OCI-LY3 (cell line): ENCODE measurements around the gene NTNG1.

ENCODE experiments used
- H2AFZ ChIP-seq: fragments of 200-600, 300-600 bp; shearing (Covaris generic); 2 replicates; pipeline ENCODE4 v1.6.0; 2014; ENCODE audit warnings: antibody characterized with exemption, low read depth, low read length
- H3K27ac ChIP-seq: fragments of 200-600, 300-600 bp; sonication (generic); 2 replicates; pipeline ENCODE4 v1.5.1; 2014; ENCODE audit warnings: mild to moderate bottlenecking, low read length, moderate library complexity, mixed read lengths
- H3K27me3 ChIP-seq: fragments of 200-600, 300-600 bp; sonication (generic); 2 replicates; pipeline ENCODE4 v1.6.1; 2014; ENCODE audit warnings: low read depth, low read length, mixed read lengths
- H3K36me3 ChIP-seq: fragments of 200-600, 300-600 bp; sonication (generic); replicated peaks from 2 replicates; pipeline ENCODE3; 2014; ENCODE audit warnings: low read depth, low read length, mixed read lengths
- H3K4me1 ChIP-seq: fragments of 300-600, 200-600 bp; sonication (generic); 2 replicates; pipeline ENCODE4 v1.6.1; 2014; ENCODE audit warnings: low read length, mixed read lengths
- H3K4me2 ChIP-seq: fragments of 200-600, 300-600 bp; sonication (generic); 2 replicates; pipeline ENCODE4 v1.6.1; 2014; ENCODE audit warnings: low read length, mixed read lengths
- H3K4me3 ChIP-seq: fragments of 300-600, 200-600 bp; sonication (generic); 2 replicates; pipeline ENCODE4 v1.5.1; 2014; ENCODE audit warnings: antibody characterized with exemption, mild to moderate bottlenecking, low read length, moderate library complexity
- H3K79me2 ChIP-seq: fragments of 300-600, 200-600 bp; shearing (Covaris generic); 2 replicates; pipeline ENCODE4 v1.6.1; 2014; ENCODE audit warnings: mild to moderate bottlenecking, low read length, mixed read lengths
- H3K9ac ChIP-seq: fragments of 300-600, 200-600 bp; shearing (Covaris generic); 2 replicates; pipeline ENCODE4 v1.6.0; 2014; ENCODE audit warnings: mild to moderate bottlenecking, low read length, moderate library complexity
- H3K9me3 ChIP-seq: fragments of 200-600, 300-600 bp; shearing (Covaris generic); 2 replicates; pipeline ENCODE4 v1.6.1; 2014; ENCODE audit warnings: low read length, mixed read lengths; ENCODE audit not compliant: insufficient read depth
- H4K20me1 ChIP-seq: fragments of 200-600, 300-600 bp; sonication (generic); 2 replicates; pipeline ENCODE4 v1.6.1; 2016; ENCODE audit warnings: low read length, mixed read lengths; ENCODE audit not compliant: insufficient read depth
- EZH2phosphoT487 ChIP-seq: fragments of 200-600 bp; shearing (Covaris generic); IDR thresholded peaks from 2 replicates; pipeline ENCODE4 v1.6.1; 2018; ENCODE audit warnings: antibody characterized with exemption, mixed run types, low read depth
- TF ChIP-seq, protein P1 (sequence below): fragments of 200-600, 300-600 bp; sonication (generic); IDR thresholded peaks from 2 replicates; pipeline ENCODE4 v1.5.1; 2014; ENCODE audit warnings: antibody characterized with exemption, low read length, low read depth

Gene NTNG1

DNA sequence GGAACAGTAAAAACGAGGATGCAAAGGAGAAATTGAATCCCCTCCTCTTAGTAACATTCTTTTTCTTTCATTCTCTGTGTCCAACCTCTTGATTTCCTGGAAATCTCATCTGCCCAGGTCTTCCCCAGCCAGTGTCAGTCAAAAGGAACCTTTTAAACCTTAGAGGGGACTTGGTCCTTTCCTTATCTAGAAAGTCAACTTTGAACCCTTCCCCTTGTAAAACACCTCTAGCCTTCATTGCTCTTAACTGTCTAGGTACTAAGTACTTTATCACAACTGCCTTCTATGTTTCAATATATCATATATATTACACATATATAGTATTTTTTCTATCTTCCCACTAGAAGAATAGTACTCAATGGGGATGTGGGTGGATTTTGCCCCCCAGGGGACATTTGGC lies 282.1 kb downstream of the NTNG1 start:
- Histone ChIP-seq H3K79me2 (no peaks in the 10 kb centered on the region), H3K36me3 (no peaks in the 10 kb centered on the region), H4K20me1 (no peaks in the 10 kb centered on the region), H3K27ac (no peak overlapping the region), H3K4me3 (no peak overlapping the region), H2AFZ (no peak overlapping the region), H3K9me3 (no peaks in the 10 kb centered on the region), H3K4me1 (peaks cover 9% of the 10 kb centered on the region), H3K4me2 (no peak overlapping the region), H3K9ac (no peak overlapping the region), H3K27me3 (no peaks in the 10 kb centered on the region)
- TF ChIP-seq, protein P1, sequence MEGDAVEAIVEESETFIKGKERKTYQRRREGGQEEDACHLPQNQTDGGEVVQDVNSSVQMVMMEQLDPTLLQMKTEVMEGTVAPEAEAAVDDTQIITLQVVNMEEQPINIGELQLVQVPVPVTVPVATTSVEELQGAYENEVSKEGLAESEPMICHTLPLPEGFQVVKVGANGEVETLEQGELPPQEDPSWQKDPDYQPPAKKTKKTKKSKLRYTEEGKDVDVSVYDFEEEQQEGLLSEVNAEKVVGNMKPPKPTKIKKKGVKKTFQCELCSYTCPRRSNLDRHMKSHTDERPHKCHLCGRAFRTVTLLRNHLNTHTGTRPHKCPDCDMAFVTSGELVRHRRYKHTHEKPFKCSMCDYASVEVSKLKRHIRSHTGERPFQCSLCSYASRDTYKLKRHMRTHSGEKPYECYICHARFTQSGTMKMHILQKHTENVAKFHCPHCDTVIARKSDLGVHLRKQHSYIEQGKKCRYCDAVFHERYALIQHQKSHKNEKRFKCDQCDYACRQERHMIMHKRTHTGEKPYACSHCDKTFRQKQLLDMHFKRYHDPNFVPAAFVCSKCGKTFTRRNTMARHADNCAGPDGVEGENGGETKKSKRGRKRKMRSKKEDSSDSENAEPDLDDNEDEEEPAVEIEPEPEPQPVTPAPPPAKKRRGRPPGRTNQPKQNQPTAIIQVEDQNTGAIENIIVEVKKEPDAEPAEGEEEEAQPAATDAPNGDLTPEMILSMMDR = no peak
- TF ChIP-seq EZH2phosphoT487 = no peak

DNA sequence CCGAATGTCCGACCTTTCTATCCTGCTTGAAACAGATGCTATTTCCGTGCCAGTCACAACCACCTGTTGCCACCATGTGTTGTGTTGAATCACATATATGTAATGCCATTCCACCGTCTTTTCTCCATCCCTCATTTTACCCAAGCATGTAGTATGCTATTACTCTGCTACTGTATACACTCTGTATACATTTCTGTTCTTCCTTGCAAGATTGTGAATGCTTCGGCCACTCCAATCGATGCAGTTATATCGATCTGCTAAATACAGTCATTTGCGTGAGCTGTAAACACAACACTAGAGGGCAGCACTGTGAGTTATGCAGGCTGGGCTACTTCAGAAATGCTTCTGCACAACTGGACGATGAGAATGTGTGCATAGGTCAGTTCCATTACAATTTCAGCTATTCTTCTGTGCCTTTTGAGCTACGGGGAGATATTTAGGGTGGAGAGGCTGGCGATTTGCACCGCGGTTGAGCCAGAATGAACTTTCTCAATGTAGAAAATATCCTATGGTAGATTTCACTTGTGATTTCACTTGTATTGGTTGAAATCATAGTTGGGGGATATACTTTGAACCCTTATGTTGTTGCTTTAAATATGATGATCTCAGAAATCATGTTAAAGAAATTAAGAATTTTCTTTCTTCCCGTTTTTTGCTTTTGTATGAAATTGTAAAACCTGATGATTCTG lies 289.8 kb downstream of the NTNG1 start:
- peak overlapping the region; percentile 61 for H3K4me3 ChIP-seq
- no peaks in the 10 kb centered on the region for H3K79me2 ChIP-seq
- H3K36me3 ChIP-seq = no peaks in the 10 kb centered on the region
- H3K9ac ChIP-seq = 0 out of 2 replicates have a peak overlapping the region, but pooled peaks have one; percentile 20
- H3K27me3 ChIP-seq = no peaks in the 10 kb centered on the region
- H4K20me1 ChIP-seq = no peaks in the 10 kb centered on the region
- H3K27ac ChIP-seq = no peak overlapping the region
- H3K9me3 ChIP-seq = no peaks in the 10 kb centered on the region
- 0 out of 2 replicates have a peak overlapping the region, but pooled peaks have one; percentile 4 for H2AFZ ChIP-seq
- no peak for TF ChIP-seq EZH2phosphoT487
- TF ChIP-seq, protein P1 = peak; percentile 85
- H3K4me1 ChIP-seq = peaks cover 37% of the 10 kb centered on the region
- peak overlapping the region; percentile 75 for H3K4me2 ChIP-seq

DNA sequence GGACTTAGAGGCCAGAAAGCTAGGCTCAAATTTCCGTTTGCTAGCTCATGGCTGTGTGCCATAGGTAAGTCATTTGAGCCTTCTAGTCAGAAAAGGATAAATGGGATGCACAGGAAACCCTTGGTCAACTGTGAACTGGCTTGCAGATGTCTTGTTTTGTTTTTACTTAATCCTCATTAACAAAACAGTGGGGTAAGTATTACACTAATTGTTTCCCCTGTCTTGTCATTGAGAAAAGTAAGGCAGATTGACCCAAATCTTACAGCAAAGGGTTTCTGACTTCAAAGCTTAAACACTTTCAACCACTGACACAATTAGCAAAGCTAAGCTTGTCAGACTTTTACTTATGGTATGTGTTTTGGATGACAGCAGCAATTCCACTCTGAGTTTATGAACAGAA lies 291.3 kb downstream of the NTNG1 start:
- Histone ChIP-seq H3K79me2 (no peaks in the 10 kb centered on the region), H3K36me3 (no peaks in the 10 kb centered on the region), H3K27me3 (no peaks in the 10 kb centered on the region), H3K9ac (no peak overlapping the region), H3K4me2 (no peak overlapping the region), H3K9me3 (no peaks in the 10 kb centered on the region), H3K4me1 (peaks cover 42% of the 10 kb centered on the region), H3K27ac (no peak overlapping the region), H4K20me1 (no peaks in the 10 kb centered on the region), H3K4me3 (no peak overlapping the region), H2AFZ (no peak overlapping the region)
- TF ChIP-seq, protein P1 = no peak
- no peak for TF ChIP-seq EZH2phosphoT487

DNA sequence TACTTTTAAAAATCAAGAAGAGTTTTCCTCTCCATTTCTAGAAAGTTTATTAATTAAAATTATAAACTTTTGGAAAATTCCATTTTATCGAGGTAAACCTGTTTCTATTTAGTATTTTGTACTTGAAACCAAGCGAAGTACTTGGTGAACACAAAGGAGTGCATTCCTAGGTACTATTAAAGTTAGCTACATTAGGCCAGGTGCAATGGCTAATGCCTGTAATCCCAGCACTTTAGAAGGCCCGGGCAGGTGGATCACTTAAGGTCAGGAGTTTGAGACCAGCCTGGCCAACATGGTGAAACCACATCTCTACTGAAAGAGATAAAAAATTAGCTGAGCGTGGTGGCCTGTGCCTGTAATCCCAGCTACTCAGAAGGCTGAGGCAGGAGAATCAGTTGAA lies 292.2 kb downstream of the NTNG1 start:
- Histone ChIP-seq H3K36me3 (no peaks in the 10 kb centered on the region), H4K20me1 (no peaks in the 10 kb centered on the region), H3K4me3 (no peak overlapping the region), H3K27ac (no peak overlapping the region), H3K79me2 (no peaks in the 10 kb centered on the region), H3K27me3 (no peaks in the 10 kb centered on the region), H2AFZ (no peak overlapping the region), H3K9ac (no peak overlapping the region), H3K9me3 (no peaks in the 10 kb centered on the region), H3K4me1 (peaks cover 42% of the 10 kb centered on the region), H3K4me2 (no peak overlapping the region)
- no peak for TF ChIP-seq EZH2phosphoT487
- TF ChIP-seq, protein P1 = no peak
